DND-41 (cell line): ENCODE results near the gene DNAJC27.

ENCODE experiments used
- EZH2 ChIP-seq: IDR thresholded peaks from 3 replicates; pipeline ENCODE4 v1.6.1; 2012; ENCODE audit warnings: borderline replicate concordance, low read depth, mild to moderate bottlenecking, moderate library complexity, low read length, inconsistent platforms; ENCODE audit not compliant: severe bottlenecking
- TF ChIP-seq, protein P1 (sequence below): IDR thresholded peaks from 2 replicates; pipeline ENCODE4 v1.5.1; 2012; ENCODE audit warnings: borderline replicate concordance, low read length, moderate library complexity, mild to moderate bottlenecking; ENCODE audit not compliant: poor library complexity, severe bottlenecking; ENCODE audit errors: extremely low read depth

GRCh38 chr2:24977631-24978030 is 5.9 kb upstream of the DNAJC27 start:
- TF ChIP-seq, protein P1, sequence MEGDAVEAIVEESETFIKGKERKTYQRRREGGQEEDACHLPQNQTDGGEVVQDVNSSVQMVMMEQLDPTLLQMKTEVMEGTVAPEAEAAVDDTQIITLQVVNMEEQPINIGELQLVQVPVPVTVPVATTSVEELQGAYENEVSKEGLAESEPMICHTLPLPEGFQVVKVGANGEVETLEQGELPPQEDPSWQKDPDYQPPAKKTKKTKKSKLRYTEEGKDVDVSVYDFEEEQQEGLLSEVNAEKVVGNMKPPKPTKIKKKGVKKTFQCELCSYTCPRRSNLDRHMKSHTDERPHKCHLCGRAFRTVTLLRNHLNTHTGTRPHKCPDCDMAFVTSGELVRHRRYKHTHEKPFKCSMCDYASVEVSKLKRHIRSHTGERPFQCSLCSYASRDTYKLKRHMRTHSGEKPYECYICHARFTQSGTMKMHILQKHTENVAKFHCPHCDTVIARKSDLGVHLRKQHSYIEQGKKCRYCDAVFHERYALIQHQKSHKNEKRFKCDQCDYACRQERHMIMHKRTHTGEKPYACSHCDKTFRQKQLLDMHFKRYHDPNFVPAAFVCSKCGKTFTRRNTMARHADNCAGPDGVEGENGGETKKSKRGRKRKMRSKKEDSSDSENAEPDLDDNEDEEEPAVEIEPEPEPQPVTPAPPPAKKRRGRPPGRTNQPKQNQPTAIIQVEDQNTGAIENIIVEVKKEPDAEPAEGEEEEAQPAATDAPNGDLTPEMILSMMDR: no peak
- TF ChIP-seq EZH2: no peak
